Mesenchymal stem cell (in vitro differentiated cells and primary cell): ENCODE data around the gene PROCR.
"Not testable (repeated sequence)": the region's sequence is repeated elsewhere in the genome, so short reads cannot be mapped to it uniquely, and the experiment has no call there.

ENCODE experiments used
- DNase-seq: peaks from one replicate; pipeline ENCODE4 v3.0.0-alpha.2; 2013
- H2AFZ ChIP-seq: one replicate; pipeline ENCODE4 v1.6.1; 2013; ENCODE audit warnings: low read depth, mild to moderate bottlenecking, control low read depth, inconsistent platforms, low read length, moderate library complexity
- H2AK5ac ChIP-seq: 2 replicates; pipeline ENCODE4 v1.6.1; 2013; ENCODE audit warnings: low read length, moderate library complexity, mild to moderate bottlenecking, inconsistent platforms; ENCODE audit not compliant: severe bottlenecking
- H2BK120ac ChIP-seq: one replicate; pipeline ENCODE4 v1.6.1; 2013; ENCODE audit warnings: low read depth, mild to moderate bottlenecking, inconsistent platforms, low read length, moderate library complexity
- H2BK12ac ChIP-seq, 2 experiments: one replicate each; pipeline ENCODE4 v1.6.1; 2013; ENCODE audit warnings: inconsistent platforms in 2 of 2, low read length in 2 of 2, mild to moderate bottlenecking in 2 of 2, moderate library complexity in 2 of 2, control low read depth in 1 of 2
- H2BK15ac ChIP-seq: one replicate; pipeline ENCODE4 v1.6.1; 2013; ENCODE audit warnings: mild to moderate bottlenecking, low read depth, inconsistent platforms; ENCODE audit not compliant: poor library complexity, severe bottlenecking
- H2BK5ac ChIP-seq: 2 replicates; pipeline ENCODE4 v1.6.1; 2013; ENCODE audit warnings: low read depth, mild to moderate bottlenecking, low read length, control low read depth, inconsistent platforms; ENCODE audit not compliant: poor library complexity, severe bottlenecking
- H3K14ac ChIP-seq, 2 experiments: one replicate each; pipeline ENCODE4 v1.6.1; 2013; ENCODE audit warnings: inconsistent platforms in 2 of 2, low read length in 2 of 2, control low read depth in 1 of 2, mild to moderate bottlenecking in 1 of 2, moderate library complexity in 1 of 2
- H3K18ac ChIP-seq, 2 experiments: one replicate each; pipeline ENCODE4 v1.6.1; 2013; ENCODE audit warnings: inconsistent platforms in 2 of 2, low read length in 2 of 2, control low read depth in 1 of 2, low read depth in 1 of 2, mild to moderate bottlenecking in 1 of 2
- H3K23ac ChIP-seq, 2 experiments: one replicate each; pipeline ENCODE4 v1.6.1; 2013; ENCODE audit warnings: inconsistent platforms in 2 of 2, low read length in 2 of 2, mild to moderate bottlenecking in 2 of 2, moderate library complexity in 2 of 2, control low read depth in 1 of 2
- H3K27ac ChIP-seq: 2 replicates; pipeline ENCODE4 v1.5.1; 2013; ENCODE audit warnings: mild to moderate bottlenecking, moderate library complexity, low read length, control low read depth, inconsistent platforms; ENCODE audit not compliant: poor library complexity, severe bottlenecking
- H3K27me3 ChIP-seq, 2 experiments: 2 replicates each; pipeline versions ENCODE4 v1.6.1 to v1.7.0; 2013; ENCODE audit warnings: low read length in 2 of 2, mild to moderate bottlenecking in 2 of 2, moderate library complexity in 2 of 2, control low read depth in 1 of 2, inconsistent platforms in 1 of 2; ENCODE audit not compliant: control insufficient read depth in 1 of 2, insufficient read depth in 1 of 2
- H3K36me3 ChIP-seq, 2 experiments: 2 replicates each; pipeline versions ENCODE4 v1.6.1 to v1.7.0; 2013; ENCODE audit warnings: low read length in 2 of 2, control low read depth in 1 of 2, inconsistent platforms in 1 of 2, low read depth in 1 of 2, mild to moderate bottlenecking in 1 of 2; ENCODE audit not compliant: insufficient read depth in 2 of 2, control insufficient read depth in 1 of 2
- H3K4ac ChIP-seq, 2 experiments: one replicate each; pipeline ENCODE4 v1.6.1; 2013; ENCODE audit warnings: inconsistent platforms in 2 of 2, low read length in 2 of 2, mild to moderate bottlenecking in 2 of 2, moderate library complexity in 2 of 2, control low read depth in 1 of 2, low read depth in 1 of 2
- H3K4me1 ChIP-seq: 2 replicates; pipeline ENCODE4 v1.6.1; 2013; ENCODE audit warnings: low read depth, low read length, control low read depth; ENCODE audit not compliant: control insufficient read depth, insufficient read depth
- H3K4me2 ChIP-seq: 2 replicates; pipeline ENCODE4 v1.6.1; 2013; ENCODE audit warnings: low read length, mild to moderate bottlenecking, inconsistent platforms; ENCODE audit not compliant: poor library complexity, severe bottlenecking
- H3K4me3 ChIP-seq, 2 experiments: 2 replicates each; pipeline versions ENCODE4 v1.5.1 to v1.7.0; 2013; ENCODE audit warnings: low read length in 2 of 2, mild to moderate bottlenecking in 2 of 2, control low read depth in 1 of 2, low read depth in 1 of 2; ENCODE audit not compliant: insufficient read depth in 1 of 2
- H3K79me1 ChIP-seq: replicated peaks from 2 replicates; pipeline ENCODE4 v1.6.1; 2013; ENCODE audit warnings: mild to moderate bottlenecking, control low read depth, low read length, inconsistent platforms; ENCODE audit not compliant: poor library complexity, severe bottlenecking
- H3K9ac ChIP-seq: 2 replicates; pipeline ENCODE4 v1.7.0; 2013; ENCODE audit warnings: mild to moderate bottlenecking, low read length, moderate library complexity
- H3K9me3 ChIP-seq: 2 replicates; pipeline ENCODE4 v1.7.0; 2013; ENCODE audit warnings: mild to moderate bottlenecking, low read length; ENCODE audit not compliant: control insufficient read depth
- H4K8ac ChIP-seq: one replicate; pipeline ENCODE4 v1.6.1; 2013; ENCODE audit warnings: inconsistent platforms, mild to moderate bottlenecking, low read length, moderate library complexity
- H4K91ac ChIP-seq: one replicate; pipeline ENCODE4 v1.6.1; 2013; ENCODE audit warnings: mild to moderate bottlenecking, low read length, inconsistent platforms
- WGBS: methylation state at CpG from one replicate; pipeline ENCODE4 v1.1.7; 2013; ENCODE audit warnings: mixed read lengths; 5-methylcytosine and 5-hydroxymethylcytosine counted together

PROCR gene

GRCh38 chr20:35192118-35192872 is 20.4 kb downstream of the PROCR start:
- peak; percentile 35 for DNase-seq
- H3K4me3 ChIP-seq, result no peak overlapping the region
- H2AFZ ChIP-seq, result no peak overlapping the region
- H3K27ac ChIP-seq, result no peak overlapping the region
- no peaks in the 10 kb centered on the region for H3K36me3 ChIP-seq
- H2BK15ac ChIP-seq, result no peak overlapping the region
- no peak overlapping the region for H4K91ac ChIP-seq
- no peak overlapping the region for H2AK5ac ChIP-seq
- no peak overlapping the region for H3K9ac ChIP-seq
- no peaks in the 10 kb centered on the region for H3K4me1 ChIP-seq
- H3K18ac ChIP-seq, result no peak overlapping the region
- peaks cover 37% of the 10 kb centered on the region for H3K9me3 ChIP-seq
- no peak overlapping the region for H2BK120ac ChIP-seq
- H3K23ac ChIP-seq, result no peak overlapping the region
- H3K4ac ChIP-seq, result no peak overlapping the region
- no peak overlapping the region for H3K4me2 ChIP-seq
- 68% methylated on average over 4 of the region's 9 CpGs for WGBS
- H3K79me1 ChIP-seq, result no peaks in the 10 kb centered on the region
- H2BK5ac ChIP-seq, result no peak overlapping the region
- H4K8ac ChIP-seq, result no peak overlapping the region
- no peak overlapping the region for H2BK12ac ChIP-seq
- no peak overlapping the region for H3K14ac ChIP-seq
- no peaks in the 10 kb centered on the region for H3K27me3 ChIP-seq

GRCh38 chr20:35193031-35193791 is 21.3 kb downstream of the PROCR start:
- WGBS, result 92% methylated on average over 8 of the region's 9 CpGs
- not testable (repeated sequence) for H2AFZ ChIP-seq

GRCh38 chr20:35196313-35196712 is 24.4 kb downstream of the PROCR start:
- Histone ChIP-seq H3K23ac (no peak overlapping the region), H2AFZ (no peak overlapping the region), H3K4me2 (no peak overlapping the region), H3K27ac (no peak overlapping the region), H3K4ac (no peak overlapping the region), H3K79me1 (no peaks in the 10 kb centered on the region), H3K4me3 (no peak overlapping the region), H2AK5ac (no peak overlapping the region), H3K18ac (no peak overlapping the region), H3K9me3 (peaks cover 54% of the 10 kb centered on the region), H4K91ac (no peak overlapping the region), H3K27me3 (no peaks in the 10 kb centered on the region), H3K4me1 (no peaks in the 10 kb centered on the region), H2BK12ac (no peak overlapping the region), H2BK5ac (no peak overlapping the region), H3K36me3 (no peaks in the 10 kb centered on the region), H3K14ac (no peak overlapping the region), H3K9ac (no peak overlapping the region), H4K8ac (no peak overlapping the region), H2BK120ac (no peak overlapping the region), H2BK15ac (no peak overlapping the region)
- DNase-seq, result no peak

More at GRCh38 chr20:35193031-35193791, 21.3 kb downstream of the PROCR start:
- not testable (repeated sequence) for H3K27ac ChIP-seq, H3K27me3 ChIP-seq, H3K4ac ChIP-seq, H2BK12ac ChIP-seq, H3K9ac ChIP-seq, H3K18ac ChIP-seq, H3K4me2 ChIP-seq, H4K91ac ChIP-seq, DNase-seq, H3K14ac ChIP-seq, H3K79me1 ChIP-seq, H3K4me3 ChIP-seq, H2AK5ac ChIP-seq, H4K8ac ChIP-seq, H3K4me1 ChIP-seq, H2BK5ac ChIP-seq, H2BK15ac ChIP-seq, H2BK120ac ChIP-seq, H3K36me3 ChIP-seq, H3K23ac ChIP-seq
- peaks cover 43% of the 10 kb centered on the region for H3K9me3 ChIP-seq

DNA sequence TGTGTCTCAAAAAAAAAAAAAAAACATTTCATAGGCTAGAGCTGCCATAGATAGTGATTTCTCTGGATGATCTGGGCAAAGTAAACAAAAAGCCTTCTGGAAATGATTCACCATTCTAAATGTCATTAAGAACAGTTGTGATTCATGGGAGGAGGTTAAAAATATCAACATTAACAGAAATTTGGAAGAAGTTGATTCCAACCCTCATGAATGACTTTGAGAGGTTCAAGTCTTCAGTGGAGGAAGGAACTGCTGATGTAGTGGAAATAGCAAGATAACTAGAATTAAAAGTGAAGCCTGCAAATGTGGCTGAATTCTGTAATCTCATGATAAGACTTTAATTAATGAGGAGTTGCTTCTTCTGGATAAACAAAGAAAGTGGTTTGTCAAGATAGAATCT is 27.9 kb downstream of the PROCR start:
- Histone ChIP-seq H3K18ac (no peak overlapping the region), H3K36me3 (no peaks in the 10 kb centered on the region), H2BK15ac (no peak overlapping the region), H3K23ac (no peak overlapping the region), H3K79me1 (no peaks in the 10 kb centered on the region), H2BK5ac (no peak overlapping the region), H2BK120ac (no peak overlapping the region), H2AK5ac (no peak overlapping the region), H3K9ac (peak overlapping the region; percentile 53), H3K27ac (no peak overlapping the region), H3K9me3 (peaks cover 41% of the 10 kb centered on the region), H3K4me3 (no peak overlapping the region), H3K4me1 (no peaks in the 10 kb centered on the region), H3K27me3 (no peaks in the 10 kb centered on the region), H3K4me2 (no peak overlapping the region), H3K4ac (no peak overlapping the region), H2BK12ac (no peak overlapping the region), H3K14ac (no peak overlapping the region), H2AFZ (no peak overlapping the region), H4K91ac (no peak overlapping the region), H4K8ac (no peak overlapping the region)
- DNase-seq, result peak; percentile 84
